ENCODE results near the gene ELMO1. TPM values are rescaled to one million over a fixed set of nuclear protein-coding genes. Genes with fewer than 3 reads are reported as not detected.

The ELMO1 gene
- 100 to 1,000 TPM in 1 of 4 donors, 10 to 100 TPM in 3; 24.6 to 120 (median 71.9) TPM for total RNA-seq

GRCh38 chr7:37448636-37449361 is at the start of gene ELMO1:
TSS of gene ELMO1 (minus strand) at chr7:37448864. CDS start at chr7:37342690, 106,174 bp downstream.
- Histone ChIP-seq H3K36me3 (no peaks in the 10 kb centered on the region), H3K4me1 (peaks cover 0 to 21% (median 7%) of the 10 kb centered on the region in 4 donors), H3K9me3 (no peaks in the 10 kb centered on the region), H3K27ac (peak within 1 kb of the TSS; percentile 85 to 89 (median 86)), H3K4me3 (peak within 1 kb of the TSS; percentile 57 to 73 (median 66)), H3K27me3 (peaks cover 4% of the 10 kb centered on the region)
- intact Hi-C loops (cut with DNase I; ENCODE audit: low total_unique reads) (no loop called here), in situ Hi-C loops (cut with MboI; ENCODE audit: low pct_ligation_motif_present in 1 of 4, low pct_unique_long_range_greater_than_20kb in 1 of 4, low sequenced_read_pairs in 3 of 4) (no loop called here)
- TF ChIP-seq POLR2AphosphoS5 (IDR thresholded peaks at IDR 0.05) = peak; percentile 65 to 84 (median 80)
- TF ChIP-seq, protein P1, sequence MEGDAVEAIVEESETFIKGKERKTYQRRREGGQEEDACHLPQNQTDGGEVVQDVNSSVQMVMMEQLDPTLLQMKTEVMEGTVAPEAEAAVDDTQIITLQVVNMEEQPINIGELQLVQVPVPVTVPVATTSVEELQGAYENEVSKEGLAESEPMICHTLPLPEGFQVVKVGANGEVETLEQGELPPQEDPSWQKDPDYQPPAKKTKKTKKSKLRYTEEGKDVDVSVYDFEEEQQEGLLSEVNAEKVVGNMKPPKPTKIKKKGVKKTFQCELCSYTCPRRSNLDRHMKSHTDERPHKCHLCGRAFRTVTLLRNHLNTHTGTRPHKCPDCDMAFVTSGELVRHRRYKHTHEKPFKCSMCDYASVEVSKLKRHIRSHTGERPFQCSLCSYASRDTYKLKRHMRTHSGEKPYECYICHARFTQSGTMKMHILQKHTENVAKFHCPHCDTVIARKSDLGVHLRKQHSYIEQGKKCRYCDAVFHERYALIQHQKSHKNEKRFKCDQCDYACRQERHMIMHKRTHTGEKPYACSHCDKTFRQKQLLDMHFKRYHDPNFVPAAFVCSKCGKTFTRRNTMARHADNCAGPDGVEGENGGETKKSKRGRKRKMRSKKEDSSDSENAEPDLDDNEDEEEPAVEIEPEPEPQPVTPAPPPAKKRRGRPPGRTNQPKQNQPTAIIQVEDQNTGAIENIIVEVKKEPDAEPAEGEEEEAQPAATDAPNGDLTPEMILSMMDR (IDR thresholded peaks at IDR 0.05) = peak; percentile 42 to 78 (median 49)
- no peak for TF ChIP-seq EP300 (IDR thresholded peaks at IDR 0.05; ENCODE audit: low read depth)
- TF ChIP-seq POLR2A (IDR thresholded peaks at IDR 0.05) = peak; percentile 77
- DNase-seq = peak; percentile 84
- WGBS, 2 donors (ENCODE audit: low coverage in 1 of 2) = 0 to 1% methylated on average over 5 to 46 of the region's 56 CpGs

GRCh38 chr7:37497576-37497975 is 48.9 kb upstream of the ELMO1 start:
- in situ Hi-C loops (cut with MboI; ENCODE audit: low pct_ligation_motif_present in 1 of 4, low pct_unique_long_range_greater_than_20kb in 1 of 4, low sequenced_read_pairs in 3 of 4) = no loop called here

DNA sequence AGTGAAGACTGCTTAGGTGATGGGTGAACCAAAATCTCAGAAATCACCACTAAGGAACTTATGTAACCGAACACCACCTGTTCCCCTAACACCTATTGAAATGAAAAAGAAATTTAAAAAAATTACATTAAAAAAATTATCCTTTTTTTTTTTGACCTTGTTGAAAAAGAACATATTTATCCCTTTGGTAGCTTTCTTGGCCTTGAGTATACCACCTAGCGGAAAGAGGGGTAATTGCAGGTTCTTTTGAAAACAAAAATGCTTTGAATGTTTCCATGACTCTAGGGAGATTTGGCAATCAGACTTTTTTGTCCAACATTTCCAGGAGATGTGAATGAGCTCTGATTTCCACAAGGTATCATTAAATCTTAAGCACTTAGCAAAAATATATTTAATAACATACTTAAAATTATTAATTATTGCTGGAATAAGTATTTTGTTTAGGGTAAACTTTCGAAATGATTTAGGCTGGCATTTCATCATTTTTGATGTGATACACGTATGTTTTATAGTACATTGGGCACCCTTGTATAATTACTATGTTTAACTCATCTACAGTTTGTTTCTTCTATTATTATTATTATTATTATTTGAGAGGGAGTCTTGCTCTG is 47.0 kb upstream of the ELMO1 start:
- intact Hi-C loops (cut with DNase I; ENCODE audit: low total_unique reads) (no loop called here), in situ Hi-C loops (cut with MboI; ENCODE audit: low pct_ligation_motif_present in 1 of 4, low pct_unique_long_range_greater_than_20kb in 1 of 4, low sequenced_read_pairs in 3 of 4) (no loop called here)
- no peak for TF ChIP-seq EP300 (IDR thresholded peaks at IDR 0.05; ENCODE audit: low read depth)
- TF ChIP-seq, protein P1 (IDR thresholded peaks at IDR 0.05) = peak; percentile 66 to 78 (median 69)
- no peak overlapping the region for H3K4me3 ChIP-seq
- no peaks in the 10 kb centered on the region for H3K9me3 ChIP-seq
- WGBS, 2 donors (ENCODE audit: low coverage in 1 of 2) = 54 to 58% methylated on average over 4 of the region's 4 CpGs
- H3K27ac ChIP-seq = no peak overlapping the region
- no peaks in the 10 kb centered on the region for H3K4me1 ChIP-seq
- no peaks in the 10 kb centered on the region for H3K27me3 ChIP-seq
- H3K36me3 ChIP-seq = no peaks in the 10 kb centered on the region
- no peak for DNase-seq

More at GRCh38 chr7:37497576-37497975, 48.9 kb upstream of the ELMO1 start:
- intact Hi-C loops (cut with DNase I; ENCODE audit: low total_unique reads) = no loop called here
- no peaks in the 10 kb centered on the region for H3K9me3 ChIP-seq
- no peaks in the 10 kb centered on the region for H3K27me3 ChIP-seq
- WGBS, 2 donors (ENCODE audit: low coverage in 1 of 2) = 78 to 83% methylated on average over 6 of the region's 6 CpGs
- DNase-seq = no peak
- TF ChIP-seq POLR2AphosphoS5 (IDR thresholded peaks at IDR 0.05) (no peak), POLR2A (IDR thresholded peaks at IDR 0.05) (no peak), EP300 (IDR thresholded peaks at IDR 0.05; ENCODE audit: low read depth) (no peak)
- TF ChIP-seq, protein P1 (IDR thresholded peaks at IDR 0.05) = no peak
- no peak overlapping the region for H3K4me3 ChIP-seq
- H3K36me3 ChIP-seq = no peaks in the 10 kb centered on the region
- H3K27ac ChIP-seq = no peak overlapping the region
- H3K4me1 ChIP-seq = no peaks in the 10 kb centered on the region

- Histone ChIP-seq H3K4me3 (no peak overlapping the region), H3K9me3 (no peaks in the 10 kb centered on the region), H3K27me3 (no peaks in the 10 kb centered on the region), H3K36me3 (no peaks in the 10 kb centered on the region), H3K27ac (no peak overlapping the region), H3K4me1 (no peaks in the 10 kb centered on the region)
- WGBS, 2 donors (ENCODE audit: low coverage in 1 of 2) = 39 to 47% methylated on average over 2 of the region's 2 CpGs
- DNase-seq = no peak
- in situ Hi-C loops (cut with MboI; ENCODE audit: low pct_ligation_motif_present in 1 of 4, low pct_unique_long_range_greater_than_20kb in 1 of 4, low sequenced_read_pairs in 3 of 4) = no loop called here
- intact Hi-C loops (cut with DNase I; ENCODE audit: low total_unique reads) = no loop called here
- TF ChIP-seq POLR2A (IDR thresholded peaks at IDR 0.05) = no peak
- TF ChIP-seq, protein P1 (IDR thresholded peaks at IDR 0.05) = no peak
- TF ChIP-seq POLR2AphosphoS5 (IDR thresholded peaks at IDR 0.05) = no peak
- TF ChIP-seq EP300 (IDR thresholded peaks at IDR 0.05; ENCODE audit: low read depth) = no peak
Measured at GRCh38 chr7:37494926-37495325, 46.3 kb upstream of the ELMO1 start.

All from transverse colon (tissue), 4 donors.